NCI-H128 (cell line): ENCODE measurements around the gene MNT.
A peak's percentile ranks its signal among the peaks of the same experiment; 100 is the strongest.

Source experiments
- DNase-seq: peaks from one replicate; lab custom pipeline; 2025; ENCODE audit not compliant: unreplicated experiment; lab: John Stamatoyannopoulos, UW

The MNT gene

GRCh38 chr17:2396568-2397246, 4.2 kb downstream of the MNT start:
- DNase-seq, result no peak

DNA sequence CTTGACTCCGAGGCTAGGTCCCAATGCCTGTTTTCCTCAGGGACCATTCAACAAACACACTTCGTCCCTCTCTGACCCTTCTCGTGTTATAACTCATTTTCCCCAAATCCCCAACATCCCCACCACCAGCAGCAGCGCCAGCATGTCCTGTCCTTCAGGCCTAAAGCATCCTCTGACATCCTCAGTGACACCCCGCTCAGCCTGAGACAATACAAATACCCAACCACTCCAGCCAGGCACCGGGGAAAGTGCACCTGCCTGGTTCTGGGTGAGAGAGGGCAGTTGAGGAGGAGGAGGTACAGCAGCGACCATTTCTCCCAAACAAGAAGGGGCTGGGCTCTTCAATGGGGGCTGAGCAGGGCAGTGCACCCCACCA, 4.7 kb downstream of the MNT start:
- DNase-seq, result no peak

- no peak for DNase-seq
Observed at GRCh38 chr17:2395258-2396181, 5.3 kb downstream of the MNT start.

DNA sequence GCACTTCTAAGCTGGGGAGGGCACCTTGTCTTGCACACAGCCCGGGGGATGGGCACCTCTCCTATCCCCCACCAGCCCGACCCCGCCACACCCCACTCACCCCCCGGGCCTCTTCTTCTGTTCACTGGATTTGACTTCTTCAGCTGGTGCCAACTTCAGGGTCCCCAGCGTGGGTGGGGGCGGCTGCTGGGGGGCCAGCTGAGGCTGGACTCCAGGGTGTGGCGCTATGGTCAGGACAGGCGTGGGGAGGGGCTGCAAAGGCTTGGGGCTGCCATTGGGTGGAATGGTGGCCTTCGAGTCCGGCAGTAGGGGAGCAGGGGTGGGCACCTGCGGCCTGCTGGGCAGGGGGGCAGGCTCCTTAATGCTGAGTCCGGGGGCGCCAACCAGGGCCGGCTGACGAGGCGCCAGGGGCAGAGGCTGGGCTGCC, 6.1 kb downstream of the MNT start:
- no peak for DNase-seq

- DNase-seq, result no peak
Observed at GRCh38 chr17:2393954-2394749, 6.7 kb downstream of the MNT start.

DNA sequence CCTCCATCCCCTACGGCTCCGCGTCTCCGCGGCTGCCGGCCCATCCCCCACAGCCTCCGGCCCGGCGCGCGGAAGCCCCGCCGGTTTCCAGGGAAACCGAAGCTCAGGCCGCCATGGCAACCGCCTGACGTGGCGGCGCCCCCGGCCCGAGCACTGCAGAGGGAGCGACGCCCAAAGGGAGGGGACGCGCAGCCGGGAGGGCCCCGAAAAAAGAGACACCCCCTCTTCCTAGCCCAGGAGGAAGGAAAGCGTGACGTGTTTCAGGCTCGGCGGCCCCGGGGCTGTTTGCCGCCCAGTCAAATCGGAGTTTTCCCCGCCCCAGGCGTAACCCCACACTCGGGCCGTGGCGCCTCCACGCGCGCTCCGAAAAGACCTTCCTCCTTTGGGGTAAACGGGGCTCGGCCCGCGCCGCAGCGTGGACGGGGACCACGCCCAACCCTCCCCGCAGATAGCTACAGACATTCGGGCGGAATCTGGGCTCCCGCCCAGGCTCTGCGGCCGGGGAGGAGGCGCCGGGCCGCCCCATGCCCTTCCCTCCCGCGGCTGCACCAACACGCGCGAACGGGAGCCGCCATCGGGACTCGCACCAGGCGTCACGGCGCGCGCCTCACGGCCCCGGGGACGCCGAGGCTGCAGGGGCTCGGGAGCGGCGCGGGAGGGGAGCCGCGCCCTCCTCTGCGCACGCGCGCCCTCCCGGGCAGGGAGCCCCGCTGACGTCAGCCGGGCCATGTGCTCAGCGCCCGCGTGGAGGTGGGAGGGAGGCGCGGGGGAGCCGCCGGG, 7.5 kb downstream of the MNT start:
- DNase-seq, result peak; percentile 42

DNA sequence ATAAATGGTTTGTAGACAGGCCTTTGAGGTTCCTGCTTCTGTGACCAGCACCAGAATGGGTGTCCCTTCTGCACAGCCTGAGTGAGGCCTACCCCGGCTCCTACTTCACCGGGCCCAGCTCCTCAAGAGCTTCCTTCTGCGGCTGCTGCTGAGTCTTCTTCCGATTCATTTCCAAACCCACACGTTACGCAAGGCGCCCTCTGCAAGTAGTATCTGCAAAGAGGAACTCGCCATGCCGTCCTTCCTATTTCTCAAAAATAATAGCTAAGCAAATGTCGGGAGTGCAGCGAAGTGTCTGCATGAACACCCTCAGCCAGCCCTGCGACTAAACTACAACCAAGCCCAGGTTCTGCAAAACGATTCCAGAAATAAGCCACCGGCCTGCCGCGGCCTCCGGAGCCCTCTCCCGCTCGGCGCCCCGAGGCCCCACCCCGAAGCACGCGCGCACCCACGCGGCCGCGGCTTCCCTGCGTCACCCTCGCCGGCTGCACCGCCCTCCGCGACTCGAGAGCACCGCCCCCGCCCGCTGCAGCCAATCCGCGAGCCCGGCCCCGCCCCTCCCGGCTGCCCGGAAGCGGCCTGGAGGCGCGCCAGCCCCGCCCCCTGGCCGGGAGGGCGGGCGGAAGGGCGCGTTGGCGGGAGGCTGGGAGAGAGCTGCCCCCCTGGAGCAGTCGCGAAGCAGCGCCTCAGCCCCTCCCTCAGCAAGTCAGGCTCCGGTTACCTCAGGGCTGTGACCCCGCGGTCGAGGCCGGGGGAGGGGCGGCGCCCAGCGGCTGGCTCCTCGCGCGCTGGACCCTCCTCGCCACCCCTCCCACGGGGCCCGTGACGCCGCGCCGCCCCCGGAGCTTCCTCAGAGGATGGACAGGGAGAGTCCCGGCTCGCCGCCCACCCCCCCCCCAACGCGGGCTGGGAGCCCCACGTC, 8.3 kb downstream of the MNT start:
- DNase-seq, result peak; percentile 74

GRCh38 chr17:2391597-2392251, 9.1 kb downstream of the MNT start:
- DNase-seq, result no peak

DNA sequence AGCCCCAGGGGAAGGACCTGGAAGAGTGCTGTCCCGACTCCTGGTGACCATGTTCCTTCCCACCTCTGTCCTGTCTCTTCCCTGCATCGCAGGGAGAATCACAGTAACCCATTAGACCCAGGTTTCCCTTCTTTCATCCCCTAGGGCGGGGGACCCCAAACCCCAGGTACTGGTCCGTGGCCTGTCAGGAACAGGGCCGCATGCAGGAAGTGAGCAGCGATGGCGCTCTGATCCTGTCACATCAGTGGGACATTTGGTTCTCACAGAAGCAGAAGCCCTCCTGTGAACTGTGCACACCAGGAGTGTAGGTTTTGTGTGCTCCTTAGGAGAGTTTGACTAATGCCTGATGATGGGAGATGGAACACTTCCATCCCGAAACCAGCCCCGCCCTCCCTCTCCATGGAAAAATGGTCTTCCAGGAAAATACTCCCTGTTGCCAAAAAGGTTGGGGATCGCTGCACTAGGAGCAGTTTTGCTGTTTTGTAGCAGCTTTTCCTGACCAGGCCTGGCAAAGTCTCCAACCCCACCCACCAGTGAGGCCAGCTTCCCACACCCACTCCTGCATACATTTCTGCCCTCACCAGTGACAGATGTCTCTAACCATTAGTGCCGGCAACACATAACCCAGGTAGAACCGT, 10.5 kb downstream of the MNT start:
- no peak for DNase-seq

GRCh38 chr17:2388683-2389055, 12.2 kb downstream of the MNT start:
- no peak for DNase-seq

DNA sequence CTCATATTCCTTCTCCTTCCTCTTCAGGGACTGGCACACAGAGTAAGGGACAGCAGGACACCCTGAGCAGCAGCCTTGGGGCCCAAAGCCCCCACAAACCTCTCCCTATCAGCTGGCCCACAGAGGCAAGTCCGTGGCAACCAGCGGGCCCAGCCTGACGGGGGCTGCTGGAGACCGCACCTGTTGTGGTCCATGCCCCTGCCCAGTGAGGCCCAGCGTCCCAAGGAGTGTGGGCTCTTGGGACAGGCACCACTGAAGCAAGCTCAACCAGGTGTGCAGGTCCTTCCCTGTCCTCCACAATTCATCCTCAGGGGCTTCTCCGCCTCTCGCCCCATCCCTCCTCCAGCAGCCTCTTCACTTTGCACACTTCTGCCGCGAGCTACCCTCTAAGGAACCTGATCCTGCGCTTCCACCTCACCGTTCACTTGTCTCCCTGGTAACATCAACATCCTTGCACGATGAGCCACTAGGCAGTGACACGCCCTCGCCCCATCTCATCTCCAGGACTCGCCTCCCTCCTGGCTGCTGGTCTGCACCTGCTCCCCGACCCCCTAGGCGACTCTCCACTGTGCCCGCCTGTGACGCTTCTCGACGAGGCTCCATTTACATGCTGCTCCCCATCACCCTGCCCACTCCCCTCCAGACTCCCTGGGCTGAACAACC, 12.7 kb downstream of the MNT start:
- peak; percentile 40 for DNase-seq

DNA sequence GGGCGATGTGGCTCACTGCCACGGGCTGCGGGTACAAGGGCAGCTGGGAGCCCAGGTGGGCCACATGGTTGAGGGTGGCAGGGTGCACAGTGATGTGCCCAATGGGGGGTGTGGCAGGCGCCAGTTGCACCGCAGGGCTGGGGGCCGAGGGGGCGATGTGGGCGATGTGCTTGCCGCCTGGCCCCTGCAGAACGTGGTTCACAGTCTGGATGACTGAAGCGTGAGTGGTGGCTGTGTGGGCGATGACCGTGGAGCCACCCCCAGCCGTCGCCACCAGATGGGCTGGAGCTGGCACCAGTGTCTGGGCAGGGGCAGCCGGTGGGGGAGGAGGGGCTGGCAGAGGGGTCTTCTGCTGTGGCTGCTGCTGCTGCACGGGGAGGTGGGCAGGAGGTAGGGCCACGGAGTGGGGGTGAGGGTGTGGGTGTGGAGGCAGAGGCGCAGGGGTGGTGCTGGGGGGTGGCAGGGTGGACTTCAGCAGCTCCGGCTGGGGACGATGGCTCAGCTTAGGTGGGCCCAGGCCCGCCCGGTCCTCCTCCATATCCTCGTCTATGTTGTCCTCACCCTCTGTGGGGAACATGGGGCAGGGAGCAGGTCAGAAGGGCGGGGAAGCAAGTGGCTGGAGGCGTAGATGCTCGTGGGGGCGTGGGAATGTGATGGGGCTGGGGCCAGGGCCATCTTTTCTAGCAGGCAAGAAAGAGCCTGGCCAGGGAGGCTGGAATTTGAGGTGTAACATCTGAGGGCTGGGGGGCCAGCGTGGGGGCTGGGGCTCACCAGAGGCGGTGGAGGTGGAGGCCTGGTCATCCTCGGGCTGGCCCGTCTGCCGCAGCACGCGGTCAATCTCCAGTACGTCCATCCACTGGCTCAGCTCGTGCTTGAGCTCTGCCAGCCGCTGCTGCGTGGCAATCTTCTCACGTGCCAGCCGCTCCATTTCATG, 13.5 kb downstream of the MNT start:
- no peak for DNase-seq

DNA sequence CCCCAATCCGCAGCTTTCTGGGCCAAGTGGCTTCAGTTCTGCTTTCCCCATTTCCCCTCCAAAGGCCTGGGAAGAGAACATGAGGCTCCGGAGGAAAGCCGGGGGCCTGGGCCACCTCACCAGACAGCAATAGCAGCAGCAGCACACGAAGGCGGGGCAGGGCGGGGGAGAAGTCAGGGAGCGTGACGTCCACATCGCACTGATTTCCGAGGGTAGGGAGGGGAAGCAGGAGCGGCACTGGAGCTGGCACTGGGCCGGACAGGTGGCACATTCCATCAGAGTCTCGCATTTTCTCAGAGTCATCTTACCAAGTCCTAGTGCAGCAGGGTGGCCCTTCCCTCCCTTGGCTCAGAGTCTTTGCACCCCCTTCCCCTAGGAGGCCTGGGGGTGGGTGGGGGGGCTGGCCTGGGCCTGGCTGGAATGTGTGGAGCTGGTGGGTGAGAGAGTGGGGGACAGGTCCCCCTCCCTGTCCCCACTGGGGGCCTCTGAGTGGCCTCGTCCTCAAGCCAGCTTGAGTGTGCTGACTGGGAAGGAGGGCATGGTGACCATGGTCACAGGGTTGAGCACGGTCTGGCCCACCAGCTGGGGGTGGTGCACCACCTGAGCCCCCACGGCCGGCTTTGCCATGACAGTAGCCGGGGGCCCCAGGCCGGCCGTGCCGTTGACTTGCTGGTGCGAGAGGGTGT, 14.3 kb downstream of the MNT start:
- DNase-seq, result no peak

DNA sequence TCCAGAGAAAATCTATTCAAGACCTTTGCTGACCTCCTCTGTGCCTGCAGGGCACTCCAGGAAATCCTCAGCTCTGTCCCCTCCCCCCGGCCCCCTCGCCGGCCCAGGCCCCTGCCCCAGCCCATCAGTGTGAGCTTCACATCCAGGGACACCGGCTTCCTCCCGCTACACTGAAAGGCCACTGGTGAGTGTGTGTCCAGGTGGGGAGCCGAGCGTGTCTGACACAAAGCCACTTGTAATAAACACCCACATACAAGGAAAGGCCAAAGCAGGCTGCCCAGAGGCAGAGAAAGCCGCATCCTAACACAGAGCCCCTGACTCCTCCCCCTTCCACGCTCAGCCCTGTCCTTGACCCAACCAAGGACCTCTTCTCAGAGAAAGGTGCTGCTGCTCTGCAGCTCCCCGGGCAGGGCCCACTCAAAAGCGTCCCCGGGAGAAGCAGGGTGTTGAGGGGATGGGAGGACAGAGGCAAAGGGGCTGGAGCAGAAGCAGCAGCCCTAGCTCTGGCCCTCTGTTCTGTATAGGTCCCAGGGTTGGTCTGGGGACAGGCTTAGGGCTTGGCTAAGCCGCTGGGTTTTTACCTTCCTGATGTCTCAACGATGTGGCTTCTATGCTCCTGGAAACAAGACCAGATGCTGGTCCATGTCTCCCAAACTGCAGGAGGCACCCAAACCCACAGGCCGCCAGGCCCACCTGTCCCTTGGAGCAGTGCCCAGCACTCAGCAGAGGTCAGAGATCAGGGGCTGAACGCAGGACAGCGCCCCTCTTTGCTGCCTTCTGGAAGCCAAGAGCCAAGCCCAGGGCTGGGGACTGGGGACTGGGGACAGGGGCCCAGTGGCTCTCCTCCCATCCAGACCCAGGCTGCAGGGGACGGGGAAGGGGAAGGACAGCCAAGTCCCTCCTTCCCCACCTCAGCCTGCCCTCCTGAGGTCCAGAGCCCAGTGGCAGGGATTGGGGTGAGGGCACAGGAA, 15.3 kb downstream of the MNT start:
- no peak for DNase-seq

GRCh38 chr17:2384439-2385127, 16.3 kb downstream of the MNT start:
- DNase-seq, result no peak
